Right ventricle myocardium inferior (tissue), 1 donor: ENCODE results near the gene FAT1. TPM values are rescaled to one million over a fixed set of nuclear protein-coding genes. Genes with fewer than 3 reads are reported as not detected.
A peak's percentile ranks its signal among the peaks of the same experiment; 100 is the strongest.

Experiments used
- ATAC-seq: fragments of 200-7000 bp; cut with Tn5 transposase; one replicate; pipeline ENCODE4 v1.9.1; 2020; ENCODE audit warnings: mild to moderate bottlenecking, moderate library complexity
- DNase-seq: peaks from one replicate; pipeline ENCODE4 v3.0.0; 2021; ENCODE audit errors: missing footprints
- intact Hi-C: fragments of 100-400 bp; cut with DNase I; formaldehyde crosslinking; loops from one replicate; pipeline ENCODE4 v1.11.0; 2022
- total RNA-seq: library from RNA; stranded (reverse); fragmentation: NEBNext Ultra II Directional; extraction: Animal tissue kit (Norgen Biotek cat#: 25700); gene quantifications from one replicate; pipeline ENCODE4 v1.2.1, GENCODE V29; 2021
- donor health status: DM: no; HTN: yes; CAD: no; lungs with severe emphysema.

FAT1 gene
- total RNA-seq, 1 donor from 2014 or later: 55.2 TPM

- ATAC-seq: no peak
- intact Hi-C loops: loop anchor here (5.0 kb wide), 1 partner anchor 220 kb away; no protein-coding TSS in a partner anchor
- DNase-seq: no peak
These were observed 3.7 kb upstream of the FAT1 start for GRCh38 chr4:186727169-186727976.

GRCh38 chr4:186726426-186727168, 2.9 kb upstream of the FAT1 start:
- ATAC-seq (peak; percentile 47), DNase-seq (peak; percentile 76)
- intact Hi-C loops: loop anchor here (5.0 kb wide), 1 partner anchor 221 kb away; no protein-coding TSS in a partner anchor

GRCh38 chr4:186725469-186726425, 2.1 kb upstream of the FAT1 start:
- intact Hi-C loops: loop anchor here (1.0 to 5.0 kb wide), 2 partner anchors 56 to 222 kb away; no protein-coding TSS in a partner anchor
- peak; percentile 82 for DNase-seq
- peak; percentile 83 for ATAC-seq

GRCh38 chr4:186724864-186725468, 1.3 kb upstream of the FAT1 start:
- ATAC-seq (no peak), DNase-seq (no peak)
- intact Hi-C loops: loop anchor here (1.0 to 5.0 kb wide), 2 partner anchors 56 to 222 kb away; no protein-coding TSS in a partner anchor

GRCh38 chr4:186724058-186724863, 605 bp upstream of the FAT1 start:
- DNase-seq: peak; percentile 62
- ATAC-seq: peak; percentile 73
- intact Hi-C loops: no loop called here

GRCh38 chr4:186722796-186723291, 812 bp downstream of the FAT1 start:
- ATAC-seq (peak; percentile 24), DNase-seq (no peak)
- intact Hi-C loops: no loop called here

- DNase-seq: no peak
- intact Hi-C loops: no loop called here
- no peak for ATAC-seq
These were observed 3.5 kb downstream of the FAT1 start for GRCh38 chr4:186719925-186720694.

- DNase-seq (no peak), ATAC-seq (no peak)
- intact Hi-C loops: no loop called here
These were observed 6.1 kb downstream of the FAT1 start for GRCh38 chr4:186717556-186717955.

- ATAC-seq (no peak), DNase-seq (no peak)
- intact Hi-C loops: no loop called here
These were observed 8.6 kb downstream of the FAT1 start for GRCh38 chr4:186715077-186715476.

- DNase-seq: no peak
- ATAC-seq: no peak
- intact Hi-C loops: no loop called here
These were observed 9.5 kb downstream of the FAT1 start for GRCh38 chr4:186714006-186714675.

GRCh38 chr4:186712690-186713089, 11.0 kb downstream of the FAT1 start:
- DNase-seq: no peak
- intact Hi-C loops: no loop called here
- ATAC-seq: peak; percentile 86

GRCh38 chr4:186710521-186711119, 13.0 kb downstream of the FAT1 start:
- DNase-seq (no peak), ATAC-seq (no peak)
- intact Hi-C loops: no loop called here

GRCh38 chr4:186709517-186709916, 14.1 kb downstream of the FAT1 start:
- no peak for ATAC-seq
- DNase-seq: no peak
- intact Hi-C loops: no loop called here

GRCh38 chr4:186708554-186708953, 15.1 kb downstream of the FAT1 start:
- no peak for DNase-seq
- intact Hi-C loops: no loop called here
- ATAC-seq: no peak

GRCh38 chr4:186707996-186708395, 15.7 kb downstream of the FAT1 start:
- ATAC-seq (no peak), DNase-seq (no peak)
- intact Hi-C loops: no loop called here

GRCh38 chr4:186707574-186707973, 16.1 kb downstream of the FAT1 start:
- ATAC-seq (no peak), DNase-seq (no peak)
- intact Hi-C loops: no loop called here
